GM12801 (cell line): ENCODE measurements around the gene NUDT21.

Experiments
- CTCF ChIP-seq: IDR thresholded peaks from one replicate; pipeline ENCODE4 v1.5.1; 2011; ENCODE audit warnings: control low read depth; ENCODE audit not compliant: insufficient read length; ENCODE audit errors: extremely low read depth

NUDT21 gene

GRCh38 chr16:56428091-56428490, 23.0 kb downstream of the NUDT21 start:
- TF ChIP-seq CTCF = no peak

DNA sequence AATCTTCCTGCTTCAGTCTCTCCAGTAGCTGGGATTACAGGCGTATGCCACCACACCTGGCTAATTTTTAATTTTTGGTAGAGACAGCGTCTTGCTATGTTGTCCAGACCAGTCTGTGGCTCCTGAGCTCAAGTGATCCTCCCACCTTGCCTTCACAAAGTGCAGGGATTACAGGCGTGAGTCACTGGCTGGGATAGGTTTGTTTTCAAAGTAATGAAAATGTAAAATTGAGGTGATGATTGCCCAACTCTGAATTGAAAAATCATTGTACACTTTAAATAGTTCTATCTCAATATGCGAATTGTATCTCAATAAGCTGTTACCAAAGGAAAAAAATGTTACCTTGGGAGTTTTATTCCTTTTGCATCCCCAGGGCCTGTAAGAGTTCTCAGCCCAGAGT, 24.5 kb downstream of the NUDT21 start:
- no peak for TF ChIP-seq CTCF

DNA sequence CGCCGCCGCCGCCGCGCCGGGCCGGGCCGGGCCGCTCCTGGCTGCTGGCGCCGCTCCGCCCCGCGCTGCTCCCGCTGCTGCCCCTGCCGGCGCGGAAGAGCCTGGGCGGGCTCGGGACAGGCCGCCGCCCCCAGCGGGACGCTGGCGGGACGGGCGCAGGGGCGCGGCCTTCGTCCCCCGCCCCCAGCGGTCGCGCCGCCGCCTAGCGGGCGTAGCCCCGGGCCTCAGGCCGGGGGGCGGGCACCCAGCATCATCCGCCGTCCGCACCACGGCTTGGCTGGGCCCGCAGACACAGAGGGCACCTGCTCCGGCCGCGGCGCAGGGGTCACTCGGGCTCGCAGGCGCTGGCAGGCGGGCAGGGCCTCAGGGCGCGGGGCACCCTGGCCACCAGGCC, 25.7 kb downstream of the NUDT21 start, which contains the start of gene AMFR:
TSS of gene AMFR (minus strand) at position 107 of the 394 bp plus-strand sequence. CDS start 218 bp downstream, outside the sequence.
- no peak for TF ChIP-seq CTCF

GRCh38 chr16:56424791-56425438, 26.2 kb downstream of the NUDT21 start:
- TF ChIP-seq CTCF = no peak

DNA sequence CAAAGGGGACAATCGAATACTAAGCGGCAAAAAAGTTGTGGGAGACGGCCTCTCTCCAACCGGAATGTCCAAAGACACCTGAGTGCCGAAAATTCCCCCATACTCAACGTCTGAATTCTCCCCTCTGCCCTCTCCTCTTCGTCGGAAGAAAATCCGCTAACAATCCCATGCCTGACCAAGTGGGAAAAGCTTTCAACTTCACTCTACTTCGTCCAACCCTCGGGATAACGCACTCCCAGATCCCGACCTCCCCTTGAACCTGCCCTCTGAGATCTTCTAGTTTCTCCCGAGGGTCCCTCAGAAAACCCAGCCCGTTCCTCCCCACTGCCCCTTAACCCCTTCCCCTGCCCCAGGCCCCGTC, 26.7 kb downstream of the NUDT21 start:
- TF ChIP-seq CTCF = no peak

DNA sequence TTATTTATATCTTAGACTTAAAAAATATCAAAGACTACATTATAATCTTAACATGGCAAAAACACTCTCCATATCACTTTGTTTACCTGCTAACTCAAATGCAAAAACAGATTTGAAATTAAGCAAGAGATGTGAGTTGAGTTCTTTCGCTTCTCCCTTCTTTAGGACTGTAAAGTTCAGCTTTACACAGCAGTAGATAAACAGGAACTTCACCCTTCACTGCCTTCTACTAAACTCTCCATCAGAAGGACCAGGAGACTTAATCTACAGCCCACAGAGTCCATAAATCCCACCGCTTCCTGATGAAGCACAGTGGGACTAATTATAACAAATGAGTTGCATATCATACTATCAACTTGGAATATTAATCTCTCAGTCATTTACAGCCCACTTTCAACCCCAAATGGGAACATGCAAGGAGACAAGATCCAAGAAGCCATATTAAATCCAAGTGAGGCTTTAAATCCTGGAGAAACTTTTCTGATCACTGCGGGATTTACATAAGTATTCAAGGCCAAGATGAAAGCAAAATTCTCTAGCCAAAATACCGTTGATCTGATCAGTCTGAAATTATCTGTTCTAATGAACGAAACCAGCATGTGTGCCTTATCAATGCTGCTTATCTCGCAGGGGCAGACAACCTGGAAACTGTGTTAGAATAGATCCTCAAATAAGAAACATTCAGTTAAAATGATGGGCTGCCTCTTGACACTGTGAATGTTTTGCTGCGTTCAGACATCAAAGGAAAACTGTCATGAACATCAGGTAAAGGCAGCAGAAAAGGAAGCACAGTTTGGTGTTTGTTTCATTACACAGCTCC, 27.3 kb downstream of the NUDT21 start:
- TF ChIP-seq CTCF = no peak

DNA sequence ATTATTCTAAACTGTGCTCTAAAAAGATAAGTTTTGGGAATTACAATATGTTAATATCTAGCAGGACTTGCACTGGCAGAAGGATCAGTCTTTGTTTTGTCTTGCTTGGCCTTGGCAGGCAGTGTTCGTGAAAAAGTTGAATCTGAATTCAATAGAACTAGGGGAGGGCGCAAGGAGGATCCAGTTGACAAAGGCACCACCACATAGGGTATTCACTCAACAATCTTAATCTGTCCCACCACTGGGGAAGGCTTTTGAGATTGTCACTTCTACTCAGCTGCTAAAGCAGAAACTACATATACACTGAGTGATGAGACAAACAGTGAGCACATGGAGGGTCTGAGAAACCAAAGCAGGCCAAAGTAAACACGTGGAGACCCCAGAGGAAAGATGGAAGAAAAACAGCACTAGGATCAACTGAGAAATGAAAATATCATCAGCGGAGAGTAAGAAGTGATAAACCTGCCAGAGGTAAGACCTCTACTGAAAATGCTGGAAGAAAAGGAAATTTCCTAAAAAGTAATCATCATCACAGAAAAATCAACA, 28.2 kb downstream of the NUDT21 start:
- no peak for TF ChIP-seq CTCF
